ENCODE data around the gene OR2A5. TPM values are rescaled to one million over a fixed set of nuclear protein-coding genes. Genes with fewer than 3 reads are reported as not detected.

OR2A5 gene
- polyA plus RNA-seq, 3 donors = not detected

- H3K4me3 ChIP-seq (replicated peaks in 1 of 3; ENCODE audit: low read depth in 2 of 3, low read length in 3 of 3) = no peak overlapping the region
- intact Hi-C loops (cut with micrococcal nuclease) = no loop called here
- no peaks in the 10 kb centered on the region for H4K20me1 ChIP-seq (ENCODE audit: insufficient read depth, low read length)
- H3K27ac ChIP-seq (ENCODE audit: low read depth in 1 of 2, low read length in 2 of 2) = no peak overlapping the region
- H3K27me3 ChIP-seq (ENCODE audit: control insufficient read depth in 2 of 2, insufficient read depth in 2 of 2, low read length in 2 of 2) = peaks cover 0 to 2% of the 10 kb centered on the region in 2 donors
- peaks cover 15 to 29% (median 21%) of the 10 kb centered on the region in 7 donors for H3K9me3 Mint-ChIP-seq
- H3K27me3 Mint-ChIP-seq (ENCODE audit: low read depth in 3 of 3) = peaks cover 0 to under 1% (median 0%) of the 10 kb centered on the region in 3 donors
- TF ChIP-seq, protein P1, sequence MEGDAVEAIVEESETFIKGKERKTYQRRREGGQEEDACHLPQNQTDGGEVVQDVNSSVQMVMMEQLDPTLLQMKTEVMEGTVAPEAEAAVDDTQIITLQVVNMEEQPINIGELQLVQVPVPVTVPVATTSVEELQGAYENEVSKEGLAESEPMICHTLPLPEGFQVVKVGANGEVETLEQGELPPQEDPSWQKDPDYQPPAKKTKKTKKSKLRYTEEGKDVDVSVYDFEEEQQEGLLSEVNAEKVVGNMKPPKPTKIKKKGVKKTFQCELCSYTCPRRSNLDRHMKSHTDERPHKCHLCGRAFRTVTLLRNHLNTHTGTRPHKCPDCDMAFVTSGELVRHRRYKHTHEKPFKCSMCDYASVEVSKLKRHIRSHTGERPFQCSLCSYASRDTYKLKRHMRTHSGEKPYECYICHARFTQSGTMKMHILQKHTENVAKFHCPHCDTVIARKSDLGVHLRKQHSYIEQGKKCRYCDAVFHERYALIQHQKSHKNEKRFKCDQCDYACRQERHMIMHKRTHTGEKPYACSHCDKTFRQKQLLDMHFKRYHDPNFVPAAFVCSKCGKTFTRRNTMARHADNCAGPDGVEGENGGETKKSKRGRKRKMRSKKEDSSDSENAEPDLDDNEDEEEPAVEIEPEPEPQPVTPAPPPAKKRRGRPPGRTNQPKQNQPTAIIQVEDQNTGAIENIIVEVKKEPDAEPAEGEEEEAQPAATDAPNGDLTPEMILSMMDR (IDR thresholded peaks at IDR 0.05) = no peak
- H3K4me1 ChIP-seq (ENCODE audit: control insufficient read depth in 1 of 2, insufficient read depth in 2 of 2, low read length in 2 of 2) = no peaks in the 10 kb centered on the region
- no peaks in the 10 kb centered on the region for H3K36me3 Mint-ChIP-seq
- H3K27ac Mint-ChIP-seq = no peak overlapping the region
- H2AFZ ChIP-seq (ENCODE audit: insufficient read depth, low read depth, low read length, poor library complexity, severe bottlenecking) = no peak overlapping the region
- H3K4me3 Mint-ChIP-seq = no peak overlapping the region
- peaks cover 2% of the 10 kb centered on the region for H3K4me1 Mint-ChIP-seq
- peaks cover 18 to 22% of the 10 kb centered on the region in 2 donors for H3K9me3 ChIP-seq (replicated peaks in 1 of 2; ENCODE audit: control insufficient read depth in 1 of 2, insufficient read depth in 1 of 2, low read length in 2 of 2)
- WGBS (ENCODE audit: insufficient coverage) = 80% methylated on average over 1 of the region's 1 CpG
- no peaks in the 10 kb centered on the region for H3K36me3 ChIP-seq (replicated peaks in 1 of 2; ENCODE audit: control insufficient read depth in 1 of 2, insufficient read depth in 2 of 2, low read length in 2 of 2)
- no peak overlapping the region for H3K9ac ChIP-seq (ENCODE audit: insufficient read depth, low read length, poor library complexity, severe bottlenecking)
- no peak overlapping the region for H3K4me2 ChIP-seq (replicated peaks; ENCODE audit: extremely low read depth, low read length, poor library complexity, severe bottlenecking)
- no peak for DNase-seq
- H3K79me2 ChIP-seq (ENCODE audit: insufficient read depth, low read length) = no peaks in the 10 kb centered on the region
Measured at GRCh38 chr7:144006029-144006691, 42.6 kb upstream of the OR2A5 start.

DNA sequence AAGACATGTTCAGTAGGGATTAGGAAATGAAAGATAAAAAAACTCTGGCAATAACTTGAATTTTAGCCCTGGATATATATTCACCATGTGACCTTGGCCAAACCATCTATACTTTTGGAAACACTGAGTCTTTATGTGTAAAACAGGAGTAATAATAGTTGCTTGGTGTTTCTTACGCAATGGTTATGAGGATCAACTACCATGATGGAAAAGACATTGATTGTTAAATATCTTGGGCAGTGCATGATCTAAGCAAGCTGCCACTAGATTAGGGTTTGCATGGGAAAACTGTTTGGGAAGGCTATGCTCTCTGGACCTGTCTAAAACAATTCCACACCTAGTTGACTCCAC is 42.1 kb upstream of the OR2A5 start:
- Histone ChIP-seq H3K27ac (ENCODE audit: low read depth in 1 of 2, low read length in 2 of 2) (no peak overlapping the region), H3K9me3 (replicated peaks in 1 of 2; ENCODE audit: control insufficient read depth in 1 of 2, insufficient read depth in 1 of 2, low read length in 2 of 2) (peaks cover 22% of the 10 kb centered on the region in 2 donors), H2AFZ (ENCODE audit: insufficient read depth, low read depth, low read length, poor library complexity, severe bottlenecking) (no peak overlapping the region), H3K9ac (ENCODE audit: insufficient read depth, low read length, poor library complexity, severe bottlenecking) (no peak overlapping the region), H3K79me2 (ENCODE audit: insufficient read depth, low read length) (no peaks in the 10 kb centered on the region), H3K4me2 (replicated peaks; ENCODE audit: extremely low read depth, low read length, poor library complexity, severe bottlenecking) (no peak overlapping the region), H3K4me1 (ENCODE audit: control insufficient read depth in 1 of 2, insufficient read depth in 2 of 2, low read length in 2 of 2) (no peaks in the 10 kb centered on the region), H3K4me3 (replicated peaks in 1 of 3; ENCODE audit: low read depth in 2 of 3, low read length in 3 of 3) (no peak overlapping the region), H3K27me3 (ENCODE audit: control insufficient read depth in 2 of 2, insufficient read depth in 2 of 2, low read length in 2 of 2) (peaks cover 0 to 2% of the 10 kb centered on the region in 2 donors), H4K20me1 (ENCODE audit: insufficient read depth, low read length) (no peaks in the 10 kb centered on the region), H3K36me3 (replicated peaks in 1 of 2; ENCODE audit: control insufficient read depth in 1 of 2, insufficient read depth in 2 of 2, low read length in 2 of 2) (no peaks in the 10 kb centered on the region)
- WGBS (ENCODE audit: insufficient coverage) = no CpG with 5 or more reads among the region's 1 CpG
- Mint-ChIP-seq H3K4me3 (no peak overlapping the region), H3K36me3 (no peaks in the 10 kb centered on the region), H3K4me1 (peaks cover 2% of the 10 kb centered on the region), H3K27me3 (ENCODE audit: low read depth in 3 of 3) (peaks cover 0 to 1% (median 0%) of the 10 kb centered on the region in 3 donors), H3K9me3 (peaks cover 15 to 32% (median 21%) of the 10 kb centered on the region in 7 donors), H3K27ac (no peak overlapping the region)
- TF ChIP-seq, protein P1 (IDR thresholded peaks at IDR 0.05) = no peak
- no peak for DNase-seq
- intact Hi-C loops (cut with micrococcal nuclease) = no loop called here
